AG10803 (cell line): ENCODE measurements around the gene TAF1D.
A peak's percentile ranks its signal among the peaks of the same experiment; 100 is the strongest.

Experiments used
- DNase-seq: peaks from one replicate; pipeline ENCODE4 v3.0.0; 2010; ENCODE audit warnings: low read depth
- H3K4me3 ChIP-seq: 2 replicates; pipeline ENCODE4 v1.5.1; 2011; ENCODE audit warnings: mild to moderate bottlenecking, low read length, control low read depth
- TF ChIP-seq, protein P1 (sequence below): conservative IDR thresholded peaks from 2 replicates; pipeline ENCODE4 v1.5.1; 2011; ENCODE audit warnings: mild to moderate bottlenecking, low read length, control low read depth, inconsistent platforms

TAF1D gene

GRCh38 chr11:93733474-93733873 lies 7.8 kb downstream of the TAF1D start:
- no peak overlapping the region for H3K4me3 ChIP-seq
- DNase-seq, result no peak
- TF ChIP-seq, protein P1, sequence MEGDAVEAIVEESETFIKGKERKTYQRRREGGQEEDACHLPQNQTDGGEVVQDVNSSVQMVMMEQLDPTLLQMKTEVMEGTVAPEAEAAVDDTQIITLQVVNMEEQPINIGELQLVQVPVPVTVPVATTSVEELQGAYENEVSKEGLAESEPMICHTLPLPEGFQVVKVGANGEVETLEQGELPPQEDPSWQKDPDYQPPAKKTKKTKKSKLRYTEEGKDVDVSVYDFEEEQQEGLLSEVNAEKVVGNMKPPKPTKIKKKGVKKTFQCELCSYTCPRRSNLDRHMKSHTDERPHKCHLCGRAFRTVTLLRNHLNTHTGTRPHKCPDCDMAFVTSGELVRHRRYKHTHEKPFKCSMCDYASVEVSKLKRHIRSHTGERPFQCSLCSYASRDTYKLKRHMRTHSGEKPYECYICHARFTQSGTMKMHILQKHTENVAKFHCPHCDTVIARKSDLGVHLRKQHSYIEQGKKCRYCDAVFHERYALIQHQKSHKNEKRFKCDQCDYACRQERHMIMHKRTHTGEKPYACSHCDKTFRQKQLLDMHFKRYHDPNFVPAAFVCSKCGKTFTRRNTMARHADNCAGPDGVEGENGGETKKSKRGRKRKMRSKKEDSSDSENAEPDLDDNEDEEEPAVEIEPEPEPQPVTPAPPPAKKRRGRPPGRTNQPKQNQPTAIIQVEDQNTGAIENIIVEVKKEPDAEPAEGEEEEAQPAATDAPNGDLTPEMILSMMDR, result no peak

DNA sequence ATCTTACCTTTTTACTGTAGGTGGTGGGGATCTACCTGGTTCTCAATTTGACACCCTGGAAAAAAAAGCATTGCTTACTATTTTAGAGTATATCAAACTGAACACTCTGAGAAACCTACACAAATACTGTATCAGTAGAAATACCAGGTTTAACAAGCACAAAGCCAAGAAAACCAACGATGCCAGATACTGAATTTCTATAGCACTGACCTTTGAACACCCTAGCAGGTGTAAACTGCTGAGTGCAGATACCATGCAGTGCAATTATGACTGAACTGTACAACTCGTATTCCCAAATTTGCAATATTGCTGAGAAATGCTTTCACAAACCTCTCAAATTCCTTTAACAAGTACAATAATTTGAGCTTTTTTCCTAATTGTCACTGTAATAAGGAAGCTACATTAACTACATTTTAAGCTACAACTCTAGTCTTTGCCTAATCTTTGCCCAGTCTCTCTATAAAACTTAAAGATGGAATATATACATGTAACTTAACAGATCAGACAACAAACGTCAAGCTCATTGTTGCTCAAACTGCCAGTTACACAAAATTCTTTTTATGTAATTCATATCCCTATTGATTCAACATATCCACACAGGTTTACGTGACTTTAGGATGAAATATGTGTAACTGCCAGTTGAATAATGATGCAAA lies 8.9 kb downstream of the TAF1D start:
- no peak overlapping the region for H3K4me3 ChIP-seq
- DNase-seq, result no peak
- TF ChIP-seq, protein P1, result no peak

DNA sequence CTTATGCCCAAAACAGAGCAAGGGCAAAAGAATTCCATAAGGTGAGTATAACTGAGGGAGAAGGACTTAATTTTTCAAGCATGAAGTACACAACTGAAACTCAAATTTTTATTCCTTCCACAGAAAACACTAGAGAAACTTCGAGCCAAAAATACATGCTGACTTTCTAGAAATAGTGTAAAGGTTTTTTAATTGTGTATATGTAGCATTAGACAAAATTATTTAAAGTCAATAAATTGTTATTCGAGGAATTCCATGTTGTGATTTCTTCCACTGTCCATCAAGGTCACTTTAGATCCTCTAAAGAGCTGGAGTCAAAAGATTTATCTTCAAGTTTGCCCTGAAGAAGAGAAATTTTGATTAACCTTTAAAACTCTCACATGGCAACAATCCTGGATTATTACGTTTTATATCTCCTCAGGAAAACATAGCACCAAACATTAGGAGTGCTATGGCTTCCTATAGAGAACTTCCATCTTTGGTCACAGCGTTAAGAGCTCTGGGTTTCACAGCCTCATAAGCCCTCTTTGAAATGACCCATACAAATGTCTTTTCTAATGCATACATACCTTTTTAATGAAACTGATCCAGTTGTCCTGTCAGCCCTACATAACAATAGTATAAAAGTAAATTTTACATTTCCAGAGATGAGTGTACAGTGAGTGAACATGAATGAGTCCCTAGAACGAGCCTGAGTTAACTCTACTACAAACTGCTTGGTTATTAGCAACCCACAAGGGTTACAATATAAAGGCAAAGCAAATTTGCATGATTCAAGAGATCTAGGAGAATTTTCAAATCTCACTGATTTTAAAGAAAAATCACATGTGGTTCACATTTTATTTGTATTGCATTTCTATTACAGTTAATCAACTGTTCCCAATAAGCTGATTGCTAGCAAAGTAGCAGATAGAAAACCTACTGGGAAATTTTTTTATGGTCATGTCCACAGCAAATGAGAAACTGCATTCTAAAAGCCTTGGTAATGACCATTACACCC lies 10.9 kb downstream of the TAF1D start:
- TF ChIP-seq, protein P1, result no peak
- H3K4me3 ChIP-seq, result no peak overlapping the region
- no peak for DNase-seq

DNA sequence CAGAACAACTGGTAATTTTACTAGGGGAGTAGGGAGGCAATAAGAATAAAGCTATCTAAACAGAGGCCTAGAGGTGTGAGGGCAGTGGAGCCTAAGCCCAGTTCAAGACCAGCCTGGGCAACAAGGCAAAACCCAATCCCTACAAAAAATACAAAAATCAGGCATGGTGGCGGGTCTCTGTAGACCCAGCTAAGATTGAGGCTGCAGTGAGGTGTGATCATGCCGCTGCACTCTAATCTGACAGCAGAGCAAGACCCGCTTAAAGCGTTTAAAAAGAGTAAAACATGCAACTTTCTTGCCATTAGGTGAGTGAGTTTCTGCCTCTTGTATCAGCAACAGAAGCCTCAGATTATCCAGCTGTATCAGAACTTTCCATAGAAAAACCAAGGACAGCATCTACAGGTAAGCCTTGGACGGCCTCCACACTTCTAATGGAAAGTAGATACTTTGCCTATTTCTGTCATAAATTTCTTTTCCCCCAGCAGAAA lies 12.1 kb downstream of the TAF1D start:
- TF ChIP-seq, protein P1, result no peak
- no peak overlapping the region for H3K4me3 ChIP-seq
- no peak for DNase-seq

- DNase-seq, result no peak
- no peak overlapping the region for H3K4me3 ChIP-seq
- TF ChIP-seq, protein P1, result no peak
These were observed 12.5 kb downstream of the TAF1D start for GRCh38 chr11:93728792-93729128.

- TF ChIP-seq, protein P1, result no peak
- H3K4me3 ChIP-seq, result no peak overlapping the region
- DNase-seq, result peak; percentile 54
These were observed 13.1 kb downstream of the TAF1D start for GRCh38 chr11:93727985-93728791.
